ENCODE results near the gene EYA4. TPM values are rescaled to one million over a fixed set of nuclear protein-coding genes. Genes with fewer than 3 reads are reported as not detected.

EYA4 gene
- total RNA-seq, 1 experiment from 2014 or later = 55.3 TPM

DNA sequence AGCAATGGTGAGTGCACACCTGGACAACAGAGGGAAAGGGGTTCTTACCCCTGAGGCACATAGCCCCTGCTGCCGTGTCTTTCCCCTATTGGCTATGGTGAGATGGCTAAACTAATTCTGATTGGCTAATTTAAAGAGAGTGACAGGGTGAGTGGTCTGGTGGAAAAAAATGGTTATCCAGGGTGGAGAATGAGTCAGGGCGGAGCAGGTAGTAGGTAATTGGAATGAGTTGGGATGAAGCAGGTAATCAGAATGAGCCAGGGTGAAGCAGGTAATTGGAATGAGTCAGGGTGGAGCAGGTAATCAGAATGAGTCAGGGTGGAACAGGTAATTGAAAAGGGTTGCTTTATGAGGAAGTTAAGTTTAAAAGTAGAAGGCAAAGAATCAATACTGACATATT, 200.3 kb downstream of the EYA4 start:
- in situ Hi-C loops (cut with HindIII; ENCODE audit: low pct_unique_long_range_greater_than_20kb, low sequenced_read_pairs) = no loop called here
- DNase-seq (ENCODE audit: low read depth, low spot score) = no peak

DNA sequence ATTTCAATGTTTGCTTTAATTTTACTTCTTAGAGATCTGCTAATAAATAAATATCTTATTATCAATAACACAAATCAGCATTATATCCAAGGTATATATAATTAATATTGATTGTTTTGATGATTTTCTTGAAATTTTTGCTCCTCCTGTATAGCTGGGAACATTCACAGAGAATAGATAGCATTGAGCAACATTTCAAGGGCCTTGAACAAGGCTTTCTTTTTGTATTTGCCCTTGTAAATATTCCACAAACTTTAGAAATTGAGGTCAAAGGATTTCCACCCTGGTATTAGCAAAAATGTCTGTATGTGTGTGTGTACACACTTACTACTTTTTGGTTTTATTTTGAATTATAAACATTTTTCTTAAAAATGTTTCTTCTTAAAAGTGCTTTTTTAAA, 205.6 kb downstream of the EYA4 start:
- peak; percentile 34 for DNase-seq (ENCODE audit: low read depth, low spot score)
- in situ Hi-C loops (cut with HindIII; ENCODE audit: low pct_unique_long_range_greater_than_20kb, low sequenced_read_pairs) = no loop called here

DNA sequence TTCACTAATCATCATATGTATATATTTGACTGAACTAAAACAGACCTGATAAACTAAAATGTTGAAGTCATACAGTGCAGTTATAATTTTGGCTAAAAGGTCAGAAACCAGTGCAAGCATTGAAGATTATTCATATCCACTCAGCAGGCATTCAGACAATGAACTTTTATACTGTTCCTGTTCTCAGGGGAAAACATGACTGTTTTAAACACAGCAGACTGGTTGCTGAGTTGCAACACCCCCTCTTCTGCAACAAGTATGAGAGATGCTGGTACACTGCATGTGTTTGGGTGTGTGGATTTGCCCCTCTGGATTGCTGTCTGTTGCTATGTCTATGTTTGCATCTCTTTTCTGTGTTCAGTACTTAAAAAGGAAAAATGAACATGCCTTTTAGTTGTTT, 206.8 kb downstream of the EYA4 start:
- in situ Hi-C loops (cut with HindIII; ENCODE audit: low pct_unique_long_range_greater_than_20kb, low sequenced_read_pairs) = no loop called here
- peak; percentile 89 for DNase-seq (ENCODE audit: low read depth, low spot score)

DNA sequence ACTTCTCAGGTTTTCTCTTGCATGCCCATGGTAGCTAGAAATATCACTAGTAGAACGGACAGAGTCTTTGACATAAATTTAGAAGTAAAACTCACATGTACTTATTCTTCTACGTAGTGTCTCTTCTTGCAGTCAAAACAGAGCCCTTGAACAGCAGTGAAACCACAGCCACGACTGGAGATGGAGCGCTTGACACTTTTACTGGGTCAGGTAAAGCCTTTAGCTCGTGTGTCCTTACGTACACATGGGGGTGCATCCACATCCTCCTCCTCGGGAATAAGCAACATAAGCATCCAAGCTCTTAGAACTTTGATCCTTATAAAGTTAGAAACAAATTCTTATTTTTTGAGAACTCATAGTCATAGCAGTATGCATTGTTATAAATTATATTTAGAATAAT, 215.3 kb downstream of the EYA4 start:
- DNase-seq (ENCODE audit: low read depth, low spot score) = no peak
- in situ Hi-C loops (cut with HindIII; ENCODE audit: low pct_unique_long_range_greater_than_20kb, low sequenced_read_pairs) = no loop called here

DNA sequence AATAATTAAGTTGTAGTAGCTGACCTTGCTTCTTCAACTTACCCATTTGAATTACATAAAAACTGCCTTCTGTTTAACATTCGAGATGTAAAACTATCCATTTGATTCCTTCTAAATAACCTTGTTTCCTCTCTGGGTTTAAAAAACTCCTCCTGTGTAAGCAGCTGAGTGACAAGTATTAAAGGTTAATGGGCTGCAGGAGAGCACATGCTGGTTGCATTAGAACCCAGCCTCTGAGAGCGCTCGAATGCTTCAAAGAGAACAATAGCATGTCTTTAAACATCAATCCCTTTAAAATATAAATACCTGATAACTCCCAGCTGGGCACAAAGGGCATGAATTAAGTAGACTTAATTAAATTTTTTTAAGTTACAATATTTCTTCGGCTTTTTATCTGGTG, 215.8 kb downstream of the EYA4 start:
- in situ Hi-C loops (cut with HindIII; ENCODE audit: low pct_unique_long_range_greater_than_20kb, low sequenced_read_pairs) = no loop called here
- no peak for DNase-seq (ENCODE audit: low read depth, low spot score)

DNA sequence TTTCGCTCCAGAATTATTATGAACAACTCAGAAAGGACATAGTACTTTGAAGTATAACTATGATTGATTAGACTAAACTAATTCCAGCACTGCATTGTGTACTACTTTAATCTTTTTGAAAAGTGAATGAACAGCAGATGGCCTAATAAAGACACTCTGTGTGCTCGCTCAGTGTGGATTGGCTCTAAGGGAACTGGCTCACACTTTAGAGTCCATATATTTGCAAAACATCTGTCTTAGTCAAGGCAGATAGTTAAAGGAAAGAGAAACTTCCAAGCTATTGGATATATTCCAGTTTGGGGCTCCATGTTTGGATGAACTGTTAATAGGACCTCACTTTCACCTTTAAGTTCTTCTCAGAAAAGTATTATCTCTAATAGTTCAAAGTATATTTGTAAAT, 218.9 kb downstream of the EYA4 start:
- DNase-seq (ENCODE audit: low read depth, low spot score) = no peak
- in situ Hi-C loops (cut with HindIII; ENCODE audit: low pct_unique_long_range_greater_than_20kb, low sequenced_read_pairs) = no loop called here

DNA sequence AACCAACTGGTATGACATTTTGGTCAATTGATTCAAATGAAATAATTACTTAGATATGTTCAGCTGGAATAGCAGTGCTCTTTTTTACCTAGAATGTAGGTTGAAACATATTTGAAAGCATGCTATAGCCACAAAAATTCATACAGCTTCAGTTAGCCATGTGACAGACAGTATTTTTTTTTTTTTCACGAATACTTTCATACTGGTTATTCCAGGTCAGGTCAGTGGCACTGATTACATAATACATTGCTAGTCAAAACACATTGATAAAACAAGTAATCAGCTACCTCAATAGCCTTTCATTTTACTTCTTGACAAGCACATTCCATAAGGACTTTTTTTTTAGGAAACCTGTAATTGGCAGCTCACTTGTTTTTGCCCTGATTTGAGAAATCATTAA, 222.6 kb downstream of the EYA4 start:
- in situ Hi-C loops (cut with HindIII; ENCODE audit: low pct_unique_long_range_greater_than_20kb, low sequenced_read_pairs) = no loop called here
- no peak for DNase-seq (ENCODE audit: low read depth, low spot score)

DNA sequence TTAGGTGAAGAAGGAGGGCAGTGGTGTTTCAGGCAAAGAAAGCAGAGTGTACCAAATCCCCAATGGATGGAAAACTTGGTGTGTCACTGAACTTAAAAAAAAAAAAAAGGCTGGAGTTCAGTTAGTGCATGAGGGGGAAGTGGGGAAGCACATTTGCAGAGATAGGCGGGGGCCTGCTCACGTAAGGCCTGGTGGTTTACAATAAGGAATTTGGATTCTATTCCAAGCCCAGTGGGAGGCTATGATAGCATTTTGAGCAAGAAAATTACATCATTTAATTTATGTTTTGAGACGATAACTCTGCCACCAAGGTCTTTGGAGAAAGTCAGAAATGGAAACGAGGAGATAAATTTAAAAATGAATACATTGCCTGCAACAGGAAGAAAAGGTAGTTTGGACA, 225.5 kb downstream of the EYA4 start:
- in situ Hi-C loops (cut with HindIII; ENCODE audit: low pct_unique_long_range_greater_than_20kb, low sequenced_read_pairs) = no loop called here
- no peak for DNase-seq (ENCODE audit: low read depth, low spot score)

DNA sequence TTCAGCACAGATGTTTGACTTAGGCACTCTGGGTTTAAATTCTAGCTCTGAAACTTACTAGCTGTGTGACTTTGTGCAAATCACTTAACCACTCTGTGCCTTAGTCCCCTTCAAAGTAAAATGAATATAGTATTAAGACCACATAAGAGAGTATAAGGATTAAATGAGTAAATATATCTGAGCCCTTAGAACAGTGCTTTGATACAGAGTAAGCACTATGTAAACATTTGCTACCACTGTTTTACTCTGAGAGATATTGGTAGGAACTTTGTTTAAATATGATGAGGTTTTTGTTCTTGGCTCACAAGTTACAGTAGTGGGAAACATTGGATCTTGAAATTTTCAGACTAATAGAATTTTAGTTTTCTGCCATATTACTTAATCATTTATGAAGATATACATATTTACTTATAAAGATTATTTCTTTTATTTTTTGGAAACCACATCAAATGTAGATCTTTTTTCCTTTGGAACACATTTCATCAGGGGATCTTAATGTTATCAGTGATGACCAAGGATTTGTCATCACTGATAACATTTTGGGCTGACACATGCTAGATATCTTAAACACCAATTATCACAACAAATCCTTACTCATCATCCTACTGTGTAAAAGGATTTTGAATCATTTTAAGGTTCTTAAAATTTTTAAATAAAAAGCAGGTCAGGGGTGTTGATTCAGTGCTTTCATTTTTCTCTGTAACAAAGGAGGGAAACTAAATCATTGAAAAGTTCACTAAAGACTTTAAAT, 226.2 kb downstream of the EYA4 start:
- no peak for DNase-seq (ENCODE audit: low read depth, low spot score)
- in situ Hi-C loops (cut with HindIII; ENCODE audit: low pct_unique_long_range_greater_than_20kb, low sequenced_read_pairs) = no loop called here

DNA sequence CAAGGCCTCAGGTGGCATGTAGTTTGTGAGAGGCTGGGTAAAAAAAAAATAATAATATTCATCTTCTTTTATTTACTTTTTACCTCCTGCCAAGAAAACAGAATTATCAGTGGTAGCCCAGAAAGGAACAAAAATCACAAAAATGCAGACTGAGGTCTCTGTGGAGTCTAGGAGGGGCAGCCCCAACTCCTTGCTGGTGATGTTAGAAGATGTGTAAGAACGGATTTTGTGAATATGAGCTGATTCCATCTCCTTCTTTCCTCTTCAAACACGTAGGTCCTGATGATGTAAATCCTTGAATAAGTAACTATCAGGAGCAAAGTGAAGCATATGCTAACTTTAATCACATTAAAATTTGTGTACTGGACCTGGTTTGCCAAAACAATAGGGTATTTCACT, 226.8 kb downstream of the EYA4 start:
- DNase-seq (ENCODE audit: low read depth, low spot score) = no peak
- in situ Hi-C loops (cut with HindIII; ENCODE audit: low pct_unique_long_range_greater_than_20kb, low sequenced_read_pairs) = no loop called here

DNA sequence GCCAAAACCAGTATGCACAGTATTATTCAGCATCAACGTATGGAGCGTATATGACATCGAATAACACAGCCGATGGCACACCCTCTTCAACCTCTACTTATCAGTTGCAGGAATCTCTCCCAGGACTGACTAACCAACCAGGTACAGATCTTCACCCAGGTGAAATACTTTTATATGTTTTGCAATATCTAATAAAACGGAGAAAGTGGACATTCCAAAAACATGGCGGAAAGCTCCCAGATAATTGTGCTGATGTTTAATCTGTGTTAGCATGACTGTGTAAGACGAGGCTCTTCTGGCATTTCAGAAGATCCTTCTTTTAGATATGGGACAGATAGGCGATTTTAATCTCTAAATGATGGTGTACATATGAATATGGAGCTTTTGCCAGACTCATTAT, 227.4 kb downstream of the EYA4 start:
- in situ Hi-C loops (cut with HindIII; ENCODE audit: low pct_unique_long_range_greater_than_20kb, low sequenced_read_pairs) = no loop called here
- DNase-seq (ENCODE audit: low read depth, low spot score) = no peak

DNA sequence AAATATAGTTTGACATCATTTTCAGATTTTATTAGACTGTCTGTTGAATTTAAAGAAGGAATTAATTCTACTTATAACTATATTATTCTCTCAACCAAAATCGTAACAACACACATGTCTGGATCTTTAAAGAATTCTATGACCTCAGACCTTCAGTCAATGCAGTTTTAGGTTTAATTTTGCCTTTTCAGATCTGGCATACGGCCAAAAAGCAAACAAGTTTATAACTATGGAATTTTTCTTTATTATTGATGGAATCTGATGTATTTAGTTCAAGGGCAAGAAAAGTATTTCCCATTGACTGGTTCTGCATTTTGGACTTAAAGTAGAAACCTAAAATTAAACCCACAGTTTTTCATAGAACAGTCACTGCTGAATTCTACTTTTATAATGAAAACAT, 233.4 kb downstream of the EYA4 start:
- in situ Hi-C loops (cut with HindIII; ENCODE audit: low pct_unique_long_range_greater_than_20kb, low sequenced_read_pairs) = no loop called here
- DNase-seq (ENCODE audit: low read depth, low spot score) = no peak

DNA sequence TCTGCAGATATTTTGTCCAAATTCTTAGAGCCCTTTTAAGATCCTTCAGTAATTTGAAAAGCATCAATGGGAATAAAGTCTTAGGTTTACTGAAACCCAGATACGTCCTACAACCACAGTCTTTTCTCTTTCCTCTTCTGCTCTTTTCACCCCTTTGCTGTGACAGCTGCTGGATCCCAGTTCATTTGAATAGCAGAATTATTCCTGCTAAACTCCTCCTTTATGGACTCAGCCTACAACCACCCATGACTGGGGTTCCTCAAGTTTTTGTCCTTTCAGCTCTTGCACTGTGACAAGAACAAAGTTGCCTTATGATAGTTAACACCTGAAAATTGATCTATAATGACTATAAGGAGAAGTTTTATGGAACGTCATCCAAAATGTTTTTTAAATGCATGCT, 237.5 kb downstream of the EYA4 start:
- in situ Hi-C loops (cut with HindIII; ENCODE audit: low pct_unique_long_range_greater_than_20kb, low sequenced_read_pairs) = no loop called here
- DNase-seq (ENCODE audit: low read depth, low spot score) = no peak

DNA sequence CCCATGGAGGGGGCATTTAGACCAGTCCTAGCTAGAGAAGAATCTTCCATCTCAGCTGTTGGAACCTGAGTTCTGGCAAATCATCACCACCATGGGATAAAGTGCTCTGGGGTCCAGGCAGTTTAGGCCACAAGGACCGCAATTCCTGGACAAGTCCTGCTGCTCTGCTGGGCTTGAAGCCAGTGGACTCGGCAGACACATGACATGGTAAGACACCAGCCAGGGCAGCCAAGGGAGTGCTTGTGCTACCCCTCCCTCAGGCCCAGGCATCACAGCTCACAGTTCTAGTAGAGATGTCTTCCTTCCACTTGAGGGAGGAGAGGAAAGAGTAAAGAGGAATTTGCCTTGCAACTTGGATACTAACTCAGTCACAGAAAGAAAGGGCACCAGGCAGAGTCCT, 246.0 kb downstream of the EYA4 start:
- DNase-seq (ENCODE audit: low read depth, low spot score) = no peak
- in situ Hi-C loops (cut with HindIII; ENCODE audit: low pct_unique_long_range_greater_than_20kb, low sequenced_read_pairs) = no loop called here

DNA sequence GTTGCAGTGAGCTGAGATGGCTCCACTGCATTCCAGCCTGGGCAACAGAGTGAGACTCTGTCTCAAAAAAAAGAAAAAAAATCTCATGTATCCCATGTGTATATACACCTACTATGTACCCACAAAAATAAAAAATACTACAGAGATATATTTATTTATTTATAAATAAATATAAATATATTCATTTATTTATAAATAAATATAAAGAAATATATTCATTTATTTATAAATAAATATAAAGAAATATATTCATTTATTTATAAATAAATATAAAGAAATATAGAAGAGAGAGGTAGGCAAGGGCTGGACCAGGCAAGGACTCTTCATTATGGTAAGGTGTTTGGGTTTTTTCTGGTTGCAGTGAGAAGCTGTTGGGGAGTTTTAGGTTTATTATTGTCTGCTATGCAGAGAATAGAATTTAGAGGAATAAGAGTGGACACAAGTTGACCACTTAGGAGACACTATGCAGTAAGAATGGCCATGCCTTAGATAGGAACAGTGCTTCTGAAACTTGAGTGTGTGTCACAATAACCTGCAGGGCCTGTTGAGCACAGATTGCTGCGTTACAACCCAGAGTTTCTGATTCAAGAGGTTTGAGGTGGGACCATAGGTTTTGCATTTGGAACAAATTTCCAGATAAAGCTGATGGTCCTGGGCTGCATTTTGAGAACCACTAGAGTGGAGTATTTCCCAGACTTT, 254.2 kb downstream of the EYA4 start:
- in situ Hi-C loops (cut with HindIII; ENCODE audit: low pct_unique_long_range_greater_than_20kb, low sequenced_read_pairs) = no loop called here

DNA sequence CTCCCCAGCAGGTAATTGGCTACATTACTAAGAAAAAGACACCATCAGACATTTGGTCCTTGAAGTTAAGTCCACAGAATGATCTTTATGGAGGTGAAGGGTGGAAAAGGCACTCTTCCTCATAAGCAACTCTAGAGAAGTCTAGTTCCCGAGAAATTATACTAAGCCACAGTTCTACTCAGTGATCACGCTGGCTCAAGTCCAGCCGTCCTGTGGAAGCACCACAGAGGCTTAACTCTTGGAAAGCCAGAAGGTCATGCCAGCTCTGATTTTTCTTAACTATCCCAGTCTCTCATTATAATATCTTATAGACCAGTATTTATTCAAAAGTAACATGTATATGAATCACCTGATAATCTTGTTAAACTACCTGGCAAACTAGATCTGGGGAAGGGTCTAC, 258.5 kb downstream of the EYA4 start:
- no peak for DNase-seq (ENCODE audit: low read depth, low spot score)
- in situ Hi-C loops (cut with HindIII; ENCODE audit: low pct_unique_long_range_greater_than_20kb, low sequenced_read_pairs) = no loop called here

More for the DNA sequence above, 254.2 kb downstream of the EYA4 start:
- DNase-seq (ENCODE audit: low read depth, low spot score) = no peak

DNA sequence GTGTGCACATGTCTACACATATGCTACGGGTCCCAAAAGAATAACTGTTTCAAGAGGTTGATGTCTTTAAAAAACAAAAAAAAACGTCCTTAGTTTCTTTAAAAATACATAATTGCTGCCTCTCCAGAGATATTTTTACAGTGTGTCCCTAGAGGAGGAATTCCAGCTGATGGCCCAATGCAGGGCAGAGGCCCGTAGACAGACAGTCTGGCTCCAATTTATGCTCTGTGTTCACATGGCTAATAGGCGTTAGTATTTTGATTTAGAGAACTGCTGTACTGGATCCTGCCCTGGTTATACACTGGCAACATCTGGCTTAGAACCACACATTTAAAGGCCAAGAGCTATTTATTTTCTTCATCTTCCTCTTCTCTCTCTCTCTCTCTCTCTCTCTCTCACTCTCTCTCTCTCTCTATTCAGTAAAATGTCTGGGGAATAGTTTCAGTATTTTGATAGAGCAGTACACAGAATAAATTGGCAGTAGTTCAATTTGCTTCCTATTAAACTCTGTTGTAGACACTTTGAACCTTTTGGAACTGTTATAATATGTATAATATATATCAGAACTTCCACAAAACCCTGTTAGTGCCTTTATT, 260.6 kb downstream of the EYA4 start:
- in situ Hi-C loops (cut with HindIII; ENCODE audit: low pct_unique_long_range_greater_than_20kb, low sequenced_read_pairs) = no loop called here
- no peak for DNase-seq (ENCODE audit: low read depth, low spot score)

DNA sequence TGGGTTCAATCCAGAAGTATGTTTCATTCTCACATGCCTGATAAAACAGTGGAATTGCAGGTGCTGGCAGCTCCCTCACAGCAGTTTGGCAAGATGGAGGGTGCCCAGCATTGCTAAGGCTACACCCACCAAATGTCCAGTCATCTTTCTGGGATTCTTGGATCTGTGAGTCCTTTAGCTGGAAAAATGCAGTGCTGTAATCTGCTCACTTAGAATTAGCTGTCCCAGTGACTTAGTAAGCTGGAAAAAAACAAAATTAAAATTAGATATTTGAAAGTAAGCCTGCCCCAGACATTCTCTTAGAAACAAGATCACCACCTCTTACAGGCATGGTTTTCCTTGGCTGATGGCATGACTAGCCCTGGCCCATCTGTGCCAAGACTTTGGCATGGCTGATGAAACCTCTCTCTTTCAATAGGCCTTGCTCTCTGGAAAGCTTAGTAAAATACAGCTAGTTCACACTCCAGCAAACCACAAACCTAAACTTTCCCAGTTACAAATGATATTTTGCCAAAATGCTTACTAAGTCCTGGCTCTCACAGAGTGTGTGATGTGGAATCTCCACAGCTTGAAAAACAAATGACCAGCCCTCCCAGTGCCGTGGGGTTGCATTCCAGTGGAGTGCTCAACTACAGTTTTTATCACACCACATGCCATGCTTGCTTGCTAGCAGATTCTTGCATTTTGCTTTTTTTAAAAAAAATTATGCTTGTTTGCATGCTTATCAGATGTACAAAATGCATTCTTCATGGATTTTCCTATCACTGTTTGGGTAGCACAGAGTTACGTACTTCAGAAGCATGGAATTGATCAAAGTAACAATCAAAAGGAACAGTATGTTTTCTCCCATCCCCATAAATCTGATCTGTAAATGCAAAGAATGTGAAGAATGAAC, 261.5 kb downstream of the EYA4 start:
- in situ Hi-C loops (cut with HindIII; ENCODE audit: low pct_unique_long_range_greater_than_20kb, low sequenced_read_pairs) = no loop called here
- no peak for DNase-seq (ENCODE audit: low read depth, low spot score)

All from SK-MEL-5 (cell line).